Glutamatergic neuron (in vitro differentiated cells): ENCODE measurements around the gene GSDMA. TPM values are rescaled to one million over a fixed set of nuclear protein-coding genes. Genes with fewer than 3 reads are reported as not detected.

Experiments
- DNase-seq: peaks from one replicate; pipeline ENCODE4 v3.0.0; 2022
- H3K27ac Mint-ChIP-seq: one replicate; pipeline ENCODE4 v1.8.0; 2020; ENCODE audit warnings: mild to moderate bottlenecking, mixed read lengths, inconsistent platforms; ENCODE audit not compliant: unreplicated experiment
- H3K27me3 Mint-ChIP-seq: one replicate; pipeline ENCODE4 v1.8.0; 2020; ENCODE audit warnings: mild to moderate bottlenecking, moderate library complexity, mixed read lengths, inconsistent platforms; ENCODE audit not compliant: unreplicated experiment
- H3K36me3 Mint-ChIP-seq: one replicate; pipeline ENCODE4 v1.8.0; 2020; ENCODE audit warnings: mild to moderate bottlenecking, mixed read lengths, inconsistent platforms; ENCODE audit not compliant: unreplicated experiment
- H3K4me1 Mint-ChIP-seq: one replicate; pipeline ENCODE4 v1.8.0; 2020; ENCODE audit warnings: mild to moderate bottlenecking, low read depth, mixed read lengths, inconsistent platforms; ENCODE audit not compliant: unreplicated experiment
- H3K4me3 Mint-ChIP-seq: one replicate; pipeline ENCODE4 v1.8.0; 2020; ENCODE audit warnings: mild to moderate bottlenecking, mixed read lengths, inconsistent platforms; ENCODE audit not compliant: unreplicated experiment
- H3K9me3 Mint-ChIP-seq: one replicate; pipeline ENCODE4 v1.8.0; 2020; ENCODE audit warnings: mild to moderate bottlenecking, moderate library complexity, mixed read lengths, inconsistent platforms; ENCODE audit not compliant: unreplicated experiment
- CTCF ChIP-seq: fragments of 200-600 bp; sonication (generic); IDR thresholded peaks from one replicate; pipeline ENCODE4 v1.5.0; 2021; ENCODE audit not compliant: partially characterized antibody, unreplicated experiment
- total RNA-seq: library from RNA; stranded (reverse); fragmentation: NEBNext Ultra II Directional; extraction: Animal tissue kit (Norgen Biotek cat#: 25700); gene quantifications from one replicate; pipeline ENCODE4 v1.2.1, GENCODE V29; 2021; ENCODE audit not compliant: unreplicated experiment

GSDMA gene
- total RNA-seq, 1 donor from 2014 or later: not detected

GRCh38 chr17:39920218-39921210 lies 42.3 kb upstream of the GSDMA start:
- Mint-ChIP-seq H3K27ac (no peak overlapping the region), H3K27me3 (peaks cover 2% of the 10 kb centered on the region), H3K9me3 (peaks cover 4% of the 10 kb centered on the region), H3K4me1 (peaks cover 32% of the 10 kb centered on the region), H3K36me3 (peaks cover 11% of the 10 kb centered on the region), H3K4me3 (no peak overlapping the region)
- no peak for TF ChIP-seq CTCF
- peak; percentile 67 for DNase-seq

- peaks cover 41% of the 10 kb centered on the region for H3K4me1 Mint-ChIP-seq
- no peak overlapping the region for H3K4me3 Mint-ChIP-seq
- H3K36me3 Mint-ChIP-seq: peaks cover 11% of the 10 kb centered on the region
- H3K27me3 Mint-ChIP-seq: peaks cover 2% of the 10 kb centered on the region
- H3K27ac Mint-ChIP-seq: no peak overlapping the region
- no peak for TF ChIP-seq CTCF
- peaks cover 4% of the 10 kb centered on the region for H3K9me3 Mint-ChIP-seq
- DNase-seq: no peak
Measured at GRCh38 chr17:39921323-39921722, 41.5 kb upstream of the GSDMA start.

DNA sequence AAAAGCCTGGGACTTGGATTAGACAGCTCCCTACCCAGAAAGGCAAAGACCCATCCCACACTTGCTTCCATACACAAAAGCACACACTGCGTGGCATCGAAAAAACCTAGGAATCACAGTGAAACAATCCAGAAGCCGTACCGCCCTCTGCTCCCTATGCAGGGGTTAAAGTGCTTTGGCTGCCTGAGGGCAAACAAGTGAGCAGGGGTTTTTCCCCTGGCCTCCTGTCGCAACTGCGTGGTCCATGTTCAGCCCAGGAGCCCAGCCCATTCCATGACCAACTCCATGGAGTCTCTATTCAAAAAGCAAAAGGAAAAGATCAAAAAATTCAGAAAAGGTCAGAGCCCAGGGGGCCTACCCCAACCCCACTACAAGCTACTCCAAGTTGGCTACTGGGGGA lies 40.8 kb upstream of the GSDMA start:
- Mint-ChIP-seq H3K4me3 (no peak overlapping the region), H3K9me3 (peaks cover 4% of the 10 kb centered on the region), H3K27ac (no peak overlapping the region), H3K4me1 (peaks cover 39% of the 10 kb centered on the region), H3K27me3 (peaks cover 1% of the 10 kb centered on the region), H3K36me3 (peaks cover 7% of the 10 kb centered on the region)
- TF ChIP-seq CTCF: no peak
- DNase-seq: no peak

GRCh38 chr17:39923230-39923629 lies 39.6 kb upstream of the GSDMA start:
- peak overlapping the region; percentile 34 for H3K4me3 Mint-ChIP-seq
- TF ChIP-seq CTCF: no peak
- H3K36me3 Mint-ChIP-seq: no peaks in the 10 kb centered on the region
- H3K27ac Mint-ChIP-seq: peak overlapping the region; percentile 17
- no peak for DNase-seq
- peaks cover 6% of the 10 kb centered on the region for H3K9me3 Mint-ChIP-seq
- peaks cover 6% of the 10 kb centered on the region for H3K27me3 Mint-ChIP-seq
- peaks cover 38% of the 10 kb centered on the region for H3K4me1 Mint-ChIP-seq
